ENCODE results near the gene UBE2J2. TPM values are rescaled to one million over a fixed set of nuclear protein-coding genes. Genes with fewer than 3 reads are reported as not detected.

UBE2J2 gene
- 56.5 and 73.8 TPM in 2 replicates for total RNA-seq (ENCODE audit: low replicate concordance)
- long read RNA-seq, transcript UBE2J2-202 (7 exons, 1,733 nt): major isoform, 6 of 7 reads
- long read RNA-seq, partial matches to known transcripts: 0 of 7 reads
- long read RNA-seq, other reads (novel, unspliced or antisense): 1 of 7 reads

DNA sequence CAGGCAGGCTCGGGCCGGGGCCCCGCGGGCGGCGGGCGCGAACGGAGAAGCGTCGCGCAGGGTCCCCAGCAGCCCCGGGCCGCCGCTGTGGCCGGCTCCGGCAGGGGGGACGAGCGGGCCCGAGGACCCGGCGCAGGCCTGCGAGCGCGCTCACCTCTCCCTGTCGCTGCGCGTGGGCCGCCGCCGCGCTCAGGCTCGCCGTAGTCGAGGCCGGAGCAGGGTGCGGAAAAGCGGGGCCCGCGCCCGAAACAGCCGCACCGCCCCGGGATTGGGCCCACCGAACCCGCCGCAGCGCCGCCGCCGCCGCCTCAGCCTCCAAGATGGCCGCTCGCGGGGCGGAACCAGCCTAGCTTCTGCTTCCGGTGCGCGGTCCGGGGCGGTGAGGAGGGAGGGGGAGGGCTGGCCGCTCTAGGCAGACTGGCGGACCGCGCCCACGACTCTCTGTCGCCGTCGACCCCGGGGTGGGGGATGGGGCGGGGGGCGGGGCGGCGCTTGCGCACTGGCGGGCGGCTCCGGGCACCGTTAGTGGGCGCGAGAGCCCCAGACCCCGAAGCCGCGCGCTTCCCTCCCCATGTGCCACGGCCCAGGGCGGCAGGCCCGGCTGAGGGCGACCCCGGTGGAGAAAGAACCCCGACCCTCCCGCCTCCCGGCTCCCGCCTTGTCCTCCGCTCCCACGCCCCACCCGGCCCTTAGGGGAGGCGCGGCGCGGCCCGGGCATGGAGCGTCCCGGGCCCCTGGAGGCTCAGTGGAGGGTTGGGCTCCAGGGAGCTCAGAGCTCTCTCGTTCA is at the start of gene UBE2J2:
Gene UBE2J2 (minus strand): TSS at position 343 of the 787 bp plus-strand sequence. CDS start 5,862 bp downstream, outside the sequence.
- H3K27me3 Mint-ChIP-seq: no peaks in the 10 kb centered on the region
- peak within 1 kb of the TSS; percentile 90 for H3K4me3 Mint-ChIP-seq
- peaks cover 5% of the 10 kb centered on the region for H3K36me3 Mint-ChIP-seq
- H3K9me3 Mint-ChIP-seq: no peaks in the 10 kb centered on the region
- H3K27ac Mint-ChIP-seq: peak within 1 kb of the TSS; percentile 84
- TF ChIP-seq, protein P1, sequence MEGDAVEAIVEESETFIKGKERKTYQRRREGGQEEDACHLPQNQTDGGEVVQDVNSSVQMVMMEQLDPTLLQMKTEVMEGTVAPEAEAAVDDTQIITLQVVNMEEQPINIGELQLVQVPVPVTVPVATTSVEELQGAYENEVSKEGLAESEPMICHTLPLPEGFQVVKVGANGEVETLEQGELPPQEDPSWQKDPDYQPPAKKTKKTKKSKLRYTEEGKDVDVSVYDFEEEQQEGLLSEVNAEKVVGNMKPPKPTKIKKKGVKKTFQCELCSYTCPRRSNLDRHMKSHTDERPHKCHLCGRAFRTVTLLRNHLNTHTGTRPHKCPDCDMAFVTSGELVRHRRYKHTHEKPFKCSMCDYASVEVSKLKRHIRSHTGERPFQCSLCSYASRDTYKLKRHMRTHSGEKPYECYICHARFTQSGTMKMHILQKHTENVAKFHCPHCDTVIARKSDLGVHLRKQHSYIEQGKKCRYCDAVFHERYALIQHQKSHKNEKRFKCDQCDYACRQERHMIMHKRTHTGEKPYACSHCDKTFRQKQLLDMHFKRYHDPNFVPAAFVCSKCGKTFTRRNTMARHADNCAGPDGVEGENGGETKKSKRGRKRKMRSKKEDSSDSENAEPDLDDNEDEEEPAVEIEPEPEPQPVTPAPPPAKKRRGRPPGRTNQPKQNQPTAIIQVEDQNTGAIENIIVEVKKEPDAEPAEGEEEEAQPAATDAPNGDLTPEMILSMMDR (conservative IDR thresholded peaks at IDR 0.05): no peak
- peak; percentile 93 for DNase-seq (ENCODE audit: extremely low spot score, unreplicated experiment)
- peaks cover 26% of the 10 kb centered on the region for H3K4me1 Mint-ChIP-seq (ENCODE audit: unreplicated experiment)

DNA sequence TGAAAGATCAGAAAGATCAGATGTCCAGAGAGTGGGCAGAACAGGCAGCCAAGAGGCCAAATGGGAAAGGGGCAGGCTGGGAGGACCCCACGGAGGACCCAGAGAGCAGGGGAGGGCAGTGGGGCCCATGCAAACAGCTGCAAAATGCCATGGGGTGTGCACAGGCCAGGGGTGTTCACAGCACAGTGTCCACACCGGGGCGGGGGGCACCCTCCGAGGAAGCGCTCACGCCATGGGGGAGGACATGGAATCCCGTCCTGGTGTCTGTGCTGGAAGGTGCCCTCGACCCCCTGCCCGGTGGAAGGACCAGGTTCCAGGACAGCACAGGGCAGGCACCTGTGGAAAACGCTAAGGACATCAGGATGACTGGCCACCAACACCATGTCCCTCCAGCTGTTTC is 49.3 kb upstream of the UBE2J2 start:
- Mint-ChIP-seq H3K27ac (peak overlapping the region; percentile 85), H3K9me3 (no peaks in the 10 kb centered on the region), H3K4me1 (ENCODE audit: unreplicated experiment) (peaks cover 11% of the 10 kb centered on the region), H3K27me3 (no peaks in the 10 kb centered on the region), H3K4me3 (peak overlapping the region; percentile 92), H3K36me3 (no peaks in the 10 kb centered on the region)
- TF ChIP-seq, protein P1 (conservative IDR thresholded peaks at IDR 0.05): no peak
- no peak for DNase-seq (ENCODE audit: extremely low spot score, unreplicated experiment)

DNA sequence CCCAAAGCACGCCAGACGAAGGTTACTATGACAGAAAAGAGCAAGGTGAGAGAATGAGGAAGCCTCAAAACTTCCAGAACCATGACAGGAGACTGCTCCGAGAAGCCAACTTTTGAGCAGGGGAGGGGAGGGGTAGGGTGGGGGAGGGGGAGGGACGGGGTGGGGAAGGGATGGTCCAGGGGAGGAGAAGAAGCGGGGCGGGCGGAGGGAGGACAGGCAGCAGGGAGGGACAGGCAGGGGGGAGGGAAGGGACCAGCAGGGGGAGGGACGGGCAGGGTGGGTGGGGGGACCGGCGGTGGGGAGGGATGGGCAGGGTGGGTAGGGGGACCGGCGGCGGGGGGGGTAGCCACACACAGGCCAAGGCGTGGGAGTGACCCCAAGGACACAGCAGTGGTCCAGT is 48.8 kb upstream of the UBE2J2 start:
- H3K27me3 Mint-ChIP-seq: no peaks in the 10 kb centered on the region
- H3K9me3 Mint-ChIP-seq: no peaks in the 10 kb centered on the region
- peak overlapping the region; percentile 78 for H3K4me3 Mint-ChIP-seq
- peak overlapping the region; percentile 67 for H3K27ac Mint-ChIP-seq
- H3K36me3 Mint-ChIP-seq: no peaks in the 10 kb centered on the region
- peaks cover 11% of the 10 kb centered on the region for H3K4me1 Mint-ChIP-seq (ENCODE audit: unreplicated experiment)
- TF ChIP-seq, protein P1 (conservative IDR thresholded peaks at IDR 0.05): no peak
- DNase-seq (ENCODE audit: extremely low spot score, unreplicated experiment): no peak

DNA sequence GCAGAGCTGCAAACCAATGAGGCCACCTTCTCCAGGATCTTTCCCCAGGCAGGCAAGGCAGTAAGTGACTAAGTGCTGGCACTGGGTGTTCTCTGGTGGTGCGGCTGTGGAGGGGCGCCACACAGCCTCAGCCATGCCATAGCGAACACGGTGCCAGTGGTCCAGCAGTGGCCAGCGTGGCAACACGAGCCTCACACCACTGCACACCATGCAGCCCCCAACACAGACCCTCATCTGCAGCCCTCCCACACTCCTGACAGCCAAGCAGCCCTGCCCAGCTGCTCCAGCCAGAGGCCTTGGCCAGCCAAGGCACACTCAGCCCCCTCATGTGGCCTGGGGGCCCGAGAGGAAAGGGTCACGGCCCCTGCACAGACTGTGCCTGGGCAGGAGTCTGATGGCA is 47.8 kb upstream of the UBE2J2 start:
- no peaks in the 10 kb centered on the region for H3K27me3 Mint-ChIP-seq
- no peaks in the 10 kb centered on the region for H3K36me3 Mint-ChIP-seq
- H3K4me1 Mint-ChIP-seq (ENCODE audit: unreplicated experiment): peaks cover 11% of the 10 kb centered on the region
- no peak overlapping the region for H3K27ac Mint-ChIP-seq
- no peak for DNase-seq (ENCODE audit: extremely low spot score, unreplicated experiment)
- H3K4me3 Mint-ChIP-seq: no peak overlapping the region
- no peaks in the 10 kb centered on the region for H3K9me3 Mint-ChIP-seq
- TF ChIP-seq, protein P1 (conservative IDR thresholded peaks at IDR 0.05): no peak

DNA sequence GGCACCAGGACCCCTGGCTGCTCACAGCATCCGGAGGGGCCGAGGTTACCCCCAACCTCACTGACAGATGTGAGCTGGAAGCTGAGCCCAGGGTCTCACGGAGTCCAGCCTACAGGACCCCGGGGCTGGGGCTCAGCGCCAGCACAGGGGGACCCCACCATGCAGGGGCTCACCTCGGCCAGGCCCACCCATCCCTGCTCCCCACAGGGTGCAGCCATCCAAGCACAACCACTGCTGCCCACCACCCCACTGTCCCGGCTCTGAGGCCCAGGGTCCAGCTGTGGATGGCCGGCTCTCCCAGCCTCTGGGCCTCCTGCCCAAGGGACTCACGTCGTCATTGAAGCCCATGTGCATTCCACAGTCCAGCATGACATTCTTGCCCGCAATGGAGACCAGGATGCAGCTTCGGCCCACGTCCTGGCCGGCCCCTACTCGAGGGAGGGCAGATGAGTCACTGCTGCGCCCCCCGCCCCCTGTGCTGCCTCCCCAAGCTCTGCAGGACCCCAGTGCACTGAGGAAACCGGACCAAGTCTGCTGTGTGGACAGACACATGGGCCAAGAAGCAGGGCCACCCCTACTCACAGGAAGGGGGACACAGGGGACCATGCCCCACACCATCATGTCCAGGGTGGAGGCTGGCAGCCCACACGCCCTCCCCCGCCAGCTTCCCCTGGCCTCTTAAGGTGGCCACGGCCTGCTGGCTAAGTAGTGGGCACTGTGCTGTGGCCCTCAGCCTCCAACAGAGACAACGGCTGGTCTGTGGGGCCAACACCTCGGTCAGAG is 47.2 kb upstream of the UBE2J2 start:
- no peaks in the 10 kb centered on the region for H3K27me3 Mint-ChIP-seq
- no peak overlapping the region for H3K4me3 Mint-ChIP-seq
- H3K9me3 Mint-ChIP-seq: no peaks in the 10 kb centered on the region
- H3K4me1 Mint-ChIP-seq (ENCODE audit: unreplicated experiment): peaks cover 11% of the 10 kb centered on the region
- TF ChIP-seq, protein P1 (conservative IDR thresholded peaks at IDR 0.05): no peak
- no peak for DNase-seq (ENCODE audit: extremely low spot score, unreplicated experiment)
- no peak overlapping the region for H3K27ac Mint-ChIP-seq
- H3K36me3 Mint-ChIP-seq: no peaks in the 10 kb centered on the region

Measured in type B pancreatic cell (in vitro differentiated cells).